ENCODE measurements around the gene XYLT1.

- no peak for TF ChIP-seq CTCF (IDR thresholded peaks at IDR 0.05)
- no peak for TF ChIP-seq IRF1 (CRISPR knock-in tag; IDR thresholded peaks at IDR 0.05)
- TF ChIP-seq ZNF512 (CRISPR knock-in tag; IDR thresholded peaks at IDR 0.05; ENCODE audit: borderline replicate concordance), result no peak
Observed at GRCh38 chr16:17370223-17370707, 100.5 kb downstream of the XYLT1 start.
